SK-N-SH (cell line): ENCODE measurements around the gene BRD9.
"Not testable (repeated sequence)": the region's sequence is repeated elsewhere in the genome, so short reads cannot be mapped to it uniquely, and the experiment has no call there.

ENCODE experiments used
- CTCF ChIP-seq: fragments of 200-600 bp; sonication (generic); IDR thresholded peaks from 2 replicates; pipeline ENCODE4 v1.6.1; 2017; ENCODE audit warnings: antibody characterized with exemption, mild to moderate bottlenecking, moderate library complexity
- FOXM1 ChIP-seq: IDR thresholded peaks from 2 replicates; pipeline ENCODE4 v1.4.0; 2012; ENCODE audit warnings: low read depth, mild to moderate bottlenecking
- GATA2 ChIP-seq: sonication (generic); formaldehyde crosslinking; IDR thresholded peaks from 2 replicates; pipeline ENCODE4 v1.5.0; 2020; ENCODE audit warnings: mild to moderate bottlenecking, missing genetic modification reagents
- NFIC ChIP-seq: IDR thresholded peaks from 2 replicates; pipeline ENCODE4 v1.4.0; 2012; ENCODE audit warnings: borderline replicate concordance
- POLR2AphosphoS5 ChIP-seq: IDR thresholded peaks from 2 replicates; pipeline ENCODE4 v1.6.1; 2012; ENCODE audit warnings: low read depth, low read length
- RCOR1 ChIP-seq: fragments of 150-350 bp; IDR thresholded peaks from 2 replicates; pipeline ENCODE4 v1.6.1; 2017; ENCODE audit warnings: antibody characterized with exemption, low read length
- REST ChIP-seq: IDR thresholded peaks from 2 replicates; pipeline ENCODE4 v1.6.1; 2012; ENCODE audit warnings: mild to moderate bottlenecking, low read depth, low read length, moderate library complexity
- RFX5 ChIP-seq: IDR thresholded peaks from 2 replicates; pipeline ENCODE4 v1.6.1; 2012; ENCODE audit warnings: mild to moderate bottlenecking, improper control_type of control experiment, low read length
- SIN3A ChIP-seq: IDR thresholded peaks from 2 replicates; pipeline ENCODE4 v1.6.1; 2012; ENCODE audit warnings: low read depth, mild to moderate bottlenecking, low read length, moderate library complexity, borderline replicate concordance
- SMC3 ChIP-seq: IDR thresholded peaks from 2 replicates; pipeline ENCODE4 v1.6.1; 2012; ENCODE audit warnings: low read depth, low read length, improper control_type of control experiment

GRCh38 chr5:934381-934967, 41.9 kb upstream of the BRD9 start:
- TF ChIP-seq SMC3, GATA2, SIN3A, REST, RCOR1, POLR2AphosphoS5, NFIC, FOXM1, RFX5: not testable (repeated sequence)
- TF ChIP-seq CTCF, result peak; percentile 52
